ENCODE data around the gene DEPDC1.

DNA sequence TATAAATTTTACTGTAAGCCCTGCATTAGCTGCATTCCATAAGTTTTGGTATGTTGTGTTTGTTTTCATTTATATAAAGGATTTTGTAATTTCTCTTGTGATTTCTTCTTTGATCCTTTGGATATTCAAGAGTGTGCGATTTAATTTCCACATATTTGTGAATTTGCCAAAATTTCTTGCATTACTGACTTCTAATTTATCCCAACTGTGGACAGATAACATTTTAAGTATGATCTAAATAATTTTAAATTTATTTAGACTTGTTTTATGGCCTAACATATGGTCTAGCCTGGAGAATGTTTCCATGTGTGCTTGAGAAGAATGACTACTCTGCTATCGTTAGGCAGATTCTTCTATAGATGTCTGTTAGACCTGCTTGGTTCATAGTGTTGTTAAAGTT is 70.3 kb downstream of the DEPDC1 start:
- TF ChIP-seq, protein P1, sequence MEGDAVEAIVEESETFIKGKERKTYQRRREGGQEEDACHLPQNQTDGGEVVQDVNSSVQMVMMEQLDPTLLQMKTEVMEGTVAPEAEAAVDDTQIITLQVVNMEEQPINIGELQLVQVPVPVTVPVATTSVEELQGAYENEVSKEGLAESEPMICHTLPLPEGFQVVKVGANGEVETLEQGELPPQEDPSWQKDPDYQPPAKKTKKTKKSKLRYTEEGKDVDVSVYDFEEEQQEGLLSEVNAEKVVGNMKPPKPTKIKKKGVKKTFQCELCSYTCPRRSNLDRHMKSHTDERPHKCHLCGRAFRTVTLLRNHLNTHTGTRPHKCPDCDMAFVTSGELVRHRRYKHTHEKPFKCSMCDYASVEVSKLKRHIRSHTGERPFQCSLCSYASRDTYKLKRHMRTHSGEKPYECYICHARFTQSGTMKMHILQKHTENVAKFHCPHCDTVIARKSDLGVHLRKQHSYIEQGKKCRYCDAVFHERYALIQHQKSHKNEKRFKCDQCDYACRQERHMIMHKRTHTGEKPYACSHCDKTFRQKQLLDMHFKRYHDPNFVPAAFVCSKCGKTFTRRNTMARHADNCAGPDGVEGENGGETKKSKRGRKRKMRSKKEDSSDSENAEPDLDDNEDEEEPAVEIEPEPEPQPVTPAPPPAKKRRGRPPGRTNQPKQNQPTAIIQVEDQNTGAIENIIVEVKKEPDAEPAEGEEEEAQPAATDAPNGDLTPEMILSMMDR (IDR thresholded peaks at IDR 0.05 in 2 of 3, conservative IDR thresholded peaks at IDR 0.05 in 1 of 3; ENCODE audit: borderline replicate concordance in 1 of 3, insufficient read depth in 1 of 3, low read depth in 2 of 3, low read length in 2 of 3): no peak
- TF ChIP-seq POLR2A (IDR thresholded peaks at IDR 0.05; ENCODE audit: borderline replicate concordance, extremely low read depth, insufficient read depth, insufficient read length) (no peak), EZH2 (IDR thresholded peaks at IDR 0.05) (no peak), FOSL1 (IDR thresholded peaks at IDR 0.05; ENCODE audit: low read depth) (no peak), EZH2phosphoT487 (IDR thresholded peaks at IDR 0.05; ENCODE audit: borderline replicate concordance) (no peak), POLR2AphosphoS5 (IDR thresholded peaks at IDR 0.05; ENCODE audit: low read depth, low read length) (no peak), YY1 (IDR thresholded peaks at IDR 0.05; ENCODE audit: extremely low read depth, insufficient replicate concordance, low read depth, low read length) (no peak), ZNF274 (IDR thresholded peaks at IDR 0.05; ENCODE audit: low read depth, low read length) (no peak)
- TF ChIP-seq, protein P2, sequence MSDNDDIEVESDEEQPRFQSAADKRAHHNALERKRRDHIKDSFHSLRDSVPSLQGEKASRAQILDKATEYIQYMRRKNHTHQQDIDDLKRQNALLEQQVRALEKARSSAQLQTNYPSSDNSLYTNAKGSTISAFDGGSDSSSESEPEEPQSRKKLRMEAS (IDR thresholded peaks at IDR 0.05): no peak
- TF ChIP-seq, protein P3, sequence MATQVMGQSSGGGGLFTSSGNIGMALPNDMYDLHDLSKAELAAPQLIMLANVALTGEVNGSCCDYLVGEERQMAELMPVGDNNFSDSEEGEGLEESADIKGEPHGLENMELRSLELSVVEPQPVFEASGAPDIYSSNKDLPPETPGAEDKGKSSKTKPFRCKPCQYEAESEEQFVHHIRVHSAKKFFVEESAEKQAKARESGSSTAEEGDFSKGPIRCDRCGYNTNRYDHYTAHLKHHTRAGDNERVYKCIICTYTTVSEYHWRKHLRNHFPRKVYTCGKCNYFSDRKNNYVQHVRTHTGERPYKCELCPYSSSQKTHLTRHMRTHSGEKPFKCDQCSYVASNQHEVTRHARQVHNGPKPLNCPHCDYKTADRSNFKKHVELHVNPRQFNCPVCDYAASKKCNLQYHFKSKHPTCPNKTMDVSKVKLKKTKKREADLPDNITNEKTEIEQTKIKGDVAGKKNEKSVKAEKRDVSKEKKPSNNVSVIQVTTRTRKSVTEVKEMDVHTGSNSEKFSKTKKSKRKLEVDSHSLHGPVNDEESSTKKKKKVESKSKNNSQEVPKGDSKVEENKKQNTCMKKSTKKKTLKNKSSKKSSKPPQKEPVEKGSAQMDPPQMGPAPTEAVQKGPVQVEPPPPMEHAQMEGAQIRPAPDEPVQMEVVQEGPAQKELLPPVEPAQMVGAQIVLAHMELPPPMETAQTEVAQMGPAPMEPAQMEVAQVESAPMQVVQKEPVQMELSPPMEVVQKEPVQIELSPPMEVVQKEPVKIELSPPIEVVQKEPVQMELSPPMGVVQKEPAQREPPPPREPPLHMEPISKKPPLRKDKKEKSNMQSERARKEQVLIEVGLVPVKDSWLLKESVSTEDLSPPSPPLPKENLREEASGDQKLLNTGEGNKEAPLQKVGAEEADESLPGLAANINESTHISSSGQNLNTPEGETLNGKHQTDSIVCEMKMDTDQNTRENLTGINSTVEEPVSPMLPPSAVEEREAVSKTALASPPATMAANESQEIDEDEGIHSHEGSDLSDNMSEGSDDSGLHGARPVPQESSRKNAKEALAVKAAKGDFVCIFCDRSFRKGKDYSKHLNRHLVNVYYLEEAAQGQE (IDR thresholded peaks at IDR 0.05; ENCODE audit: low read depth): no peak

Measured in HCT116 (cell line).